ENCODE results near the gene FAM89A. TPM values are rescaled to one million over a fixed set of nuclear protein-coding genes. Genes with fewer than 3 reads are reported as not detected.

FAM89A gene
- total RNA-seq, 1 experiment from 2014 or later = 7.3 TPM

Other genes starting within 250 kb of the FAM89A start
- 56.8 and 83.4 TPM in 2 replicates for gene C1orf198, start 171.7 kb downstream of the FAM89A start, total RNA-seq (2014; rRNA removed; shearing (Covaris generic))
- gene TTC13, start 61.4 kb downstream of the FAM89A start, total RNA-seq (2014; rRNA removed; shearing (Covaris generic)) = 15.5 and 18.5 TPM in 2 replicates
- 19.4 and 31.4 TPM in 2 replicates for gene ARV1, start 61.2 kb downstream of the FAM89A start, total RNA-seq (2014; rRNA removed; shearing (Covaris generic))
- gene TRIM67, start 121.8 kb upstream of the FAM89A start, total RNA-seq (2014; rRNA removed; shearing (Covaris generic)) = 0.10 and 0.20 TPM in 2 replicates
- 43.8 and 55.4 TPM in 2 replicates for gene GNPAT, start 201.0 kb upstream of the FAM89A start, total RNA-seq (2014; rRNA removed; shearing (Covaris generic))

All from M059J (cell line).